GM19238 (cell line): Measurements from ENCODE around the gene FBXO38.

Experiments
- DNase-seq: peaks from one replicate; pipeline ENCODE4 v3.0.0; 2011; ENCODE audit warnings: low spot score; ENCODE audit not compliant: insufficient read length

Gene FBXO38

DNA sequence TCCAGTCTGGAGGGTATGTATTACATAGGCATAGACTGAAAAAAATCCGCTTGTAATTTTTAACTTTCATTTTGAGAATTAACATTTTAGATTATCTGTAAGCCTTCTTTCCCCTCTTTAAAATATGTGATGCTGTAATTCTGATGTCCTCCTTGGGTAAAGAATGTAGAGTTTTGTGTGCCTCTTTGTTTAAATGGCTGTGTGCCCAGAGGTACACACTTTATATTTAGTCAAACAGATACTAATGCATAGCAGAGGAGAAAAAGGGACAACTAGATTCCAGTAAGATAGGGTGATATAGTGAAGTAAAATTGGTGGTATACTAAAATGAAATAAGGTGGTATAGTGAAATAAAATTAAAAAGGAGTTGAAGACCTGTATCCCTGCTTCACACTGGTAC is 1.3 kb downstream of the FBXO38 start:
- no peak for DNase-seq

DNA sequence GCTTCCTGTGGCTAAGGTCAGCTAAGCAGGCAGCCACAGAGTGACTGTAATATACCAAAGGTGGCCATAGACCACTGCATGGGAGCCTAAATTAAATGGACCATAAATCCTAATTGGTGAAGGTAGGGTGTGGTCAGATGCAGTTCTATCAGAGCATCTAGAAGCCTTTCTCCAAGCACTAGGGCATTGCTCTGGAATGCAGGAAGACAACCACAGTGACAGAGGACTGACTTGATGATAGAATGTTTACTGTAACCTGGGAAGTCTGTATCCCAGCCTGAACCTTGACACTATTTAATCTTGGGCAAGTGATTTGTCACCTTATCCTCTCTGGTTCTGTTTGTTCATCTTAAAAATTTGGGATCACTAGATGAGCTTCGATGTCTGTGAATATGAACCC is 2.3 kb downstream of the FBXO38 start:
- DNase-seq: no peak

DNA sequence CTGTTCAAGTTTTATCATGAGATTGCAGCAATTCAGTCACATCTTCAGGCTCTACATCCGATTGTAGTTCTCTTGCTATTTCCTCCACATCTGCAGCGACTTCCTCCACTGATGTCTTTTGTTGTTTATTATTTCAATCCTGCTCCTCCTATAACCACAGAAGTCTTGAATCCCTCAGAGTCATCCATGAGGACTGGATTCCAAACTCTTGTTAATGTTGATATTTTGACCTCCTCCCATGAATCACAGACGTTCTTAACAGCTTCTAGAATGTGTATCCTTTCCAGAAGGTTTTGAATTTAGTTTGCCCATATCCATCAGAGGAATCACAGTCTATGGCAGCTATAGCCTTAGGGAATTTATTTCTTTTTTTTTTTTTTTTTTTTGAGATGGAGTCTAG is 3.6 kb downstream of the FBXO38 start:
- no peak for DNase-seq

DNA sequence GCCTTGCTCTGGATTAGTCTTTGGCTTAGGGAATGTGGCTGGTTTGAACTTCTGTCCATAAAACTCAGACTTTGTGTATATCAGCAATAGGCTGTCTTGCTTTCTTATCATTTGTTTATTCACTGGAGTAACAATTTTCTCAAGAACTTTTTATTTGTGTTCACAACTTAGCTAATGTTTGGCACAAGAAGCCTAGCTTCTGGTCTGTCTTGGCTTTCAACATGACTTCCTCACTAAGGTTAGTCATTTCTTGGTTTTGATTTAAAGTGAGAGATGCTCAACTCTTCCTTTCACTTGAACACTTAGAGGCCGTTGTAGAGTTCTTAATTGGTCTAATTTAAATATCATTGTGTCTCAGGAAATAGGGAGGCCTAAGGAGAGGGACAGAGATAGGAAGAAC is 4.9 kb downstream of the FBXO38 start:
- DNase-seq: no peak

DNA sequence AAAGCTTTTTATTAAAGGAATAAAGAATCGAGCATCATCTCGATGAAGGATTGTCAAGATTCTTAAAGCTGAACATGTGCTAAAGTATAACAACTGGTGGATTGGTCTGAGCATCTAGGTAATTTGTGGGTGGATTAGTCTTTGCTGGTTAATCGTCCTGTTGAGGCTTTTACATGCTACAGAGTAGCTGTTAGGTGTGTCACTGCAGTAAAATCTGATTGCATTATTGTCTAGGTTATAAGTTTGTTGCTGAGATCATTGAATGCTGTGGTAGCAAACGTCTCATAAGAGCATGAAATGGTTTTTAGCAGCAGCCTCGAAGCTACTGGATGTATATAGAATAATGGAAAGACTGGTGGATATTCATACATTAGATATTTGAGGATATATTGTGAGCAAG is 7.2 kb downstream of the FBXO38 start:
- DNase-seq: no peak

DNA sequence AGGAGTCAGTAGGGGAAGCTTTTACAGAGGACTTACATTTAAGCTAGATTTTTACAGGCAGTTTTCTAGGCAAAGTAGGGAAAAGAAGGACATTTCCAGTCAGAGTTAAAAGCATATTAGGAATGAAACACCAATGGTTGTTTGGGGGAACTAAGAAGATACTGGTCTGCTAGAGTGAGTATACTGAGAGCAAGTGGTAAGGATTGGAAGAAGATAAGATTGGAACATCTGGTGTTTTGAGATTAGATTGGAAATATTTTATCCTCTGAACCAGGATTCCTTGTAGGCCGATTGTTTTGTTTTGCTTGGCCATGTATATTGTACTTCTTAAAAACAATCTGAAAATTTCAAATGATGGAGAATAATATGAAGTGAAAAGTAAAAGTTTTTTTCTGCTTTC is 7.7 kb downstream of the FBXO38 start:
- DNase-seq: no peak

DNA sequence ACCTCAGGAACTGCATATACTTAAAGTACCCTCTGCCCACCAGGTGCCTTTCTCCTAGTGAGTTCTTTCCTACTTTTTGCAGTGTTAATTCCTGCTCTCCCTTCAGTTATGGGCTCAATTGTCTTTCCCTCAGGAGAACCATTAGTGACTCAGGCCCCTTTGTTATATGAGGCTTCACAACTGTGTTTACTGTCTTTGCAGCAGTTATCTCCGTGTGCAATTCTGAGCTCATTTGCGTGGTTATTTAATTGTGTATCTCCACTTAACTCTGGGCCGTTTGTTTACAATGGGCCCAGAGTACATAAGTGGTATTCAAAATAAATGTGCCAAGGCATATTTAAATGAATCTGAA is 9.6 kb downstream of the FBXO38 start:
- no peak for DNase-seq

DNA sequence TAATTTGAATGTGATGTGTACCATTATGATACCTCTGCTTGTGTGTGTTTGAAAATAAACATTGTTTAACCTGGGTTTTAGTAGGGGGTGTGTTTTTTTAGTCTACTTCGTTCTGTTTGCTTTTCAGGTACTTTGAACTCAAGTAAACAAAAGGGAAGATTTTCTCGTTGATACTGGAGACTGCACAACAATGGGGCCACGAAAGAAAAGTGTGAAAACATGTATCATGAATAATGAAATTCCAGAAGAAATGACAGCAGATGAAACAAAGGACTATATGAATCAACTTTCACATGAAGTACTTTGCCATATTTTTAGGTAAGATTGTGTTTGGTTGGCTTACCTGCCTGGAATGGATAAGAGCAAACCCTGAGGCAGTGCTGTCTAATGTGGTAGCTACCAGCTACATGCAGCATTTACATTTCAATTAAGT is 10.8 kb downstream of the FBXO38 start:
- no peak for DNase-seq

DNA sequence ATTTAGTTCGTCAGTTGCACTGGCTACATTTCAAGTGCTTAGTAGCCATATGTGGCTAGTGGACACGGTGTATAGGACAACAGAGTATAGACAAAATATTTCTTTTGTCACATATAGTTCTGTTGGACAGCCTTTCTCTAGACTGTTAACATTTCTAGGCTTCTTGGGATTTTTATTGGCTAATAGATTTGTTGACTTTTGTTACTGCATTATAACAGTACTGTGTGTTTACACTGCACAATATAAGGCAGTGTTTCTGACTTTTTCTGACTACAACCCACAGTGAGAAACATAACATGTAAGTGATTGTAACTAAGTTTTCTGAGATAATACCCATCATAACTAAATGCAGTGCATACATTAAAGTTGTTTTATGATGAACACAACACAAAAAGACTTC is 11.3 kb downstream of the FBXO38 start:
- DNase-seq: no peak

DNA sequence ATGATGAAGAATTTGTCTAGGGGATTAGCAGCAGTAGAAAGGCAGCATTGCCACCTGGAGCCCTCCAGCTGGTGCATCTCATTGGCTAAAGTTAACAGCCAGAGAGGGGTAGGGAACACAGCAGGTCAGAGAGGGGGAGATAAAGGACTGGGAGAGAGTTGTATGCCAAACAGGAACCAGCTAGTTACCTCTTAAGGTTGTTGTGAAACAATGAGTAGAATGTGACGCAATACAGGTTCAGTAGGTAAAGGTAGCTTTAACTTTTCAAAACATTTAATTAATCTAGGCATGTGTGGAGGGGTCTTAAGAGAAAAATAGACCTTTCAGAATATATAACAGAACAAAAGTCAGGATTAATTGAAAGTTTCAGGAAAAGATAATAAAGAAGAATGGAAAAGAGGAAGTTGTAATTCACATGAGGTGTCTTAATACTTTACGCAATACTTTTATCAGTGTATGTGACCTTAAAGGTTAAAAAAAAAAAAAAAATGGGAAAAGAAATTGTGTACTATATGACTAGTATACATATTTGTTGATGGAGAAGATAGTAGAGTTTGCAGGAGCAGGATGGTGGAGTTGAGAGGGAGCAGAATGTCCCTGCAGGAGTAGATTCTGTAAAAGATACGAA is 14.3 kb downstream of the FBXO38 start:
- no peak for DNase-seq

DNA sequence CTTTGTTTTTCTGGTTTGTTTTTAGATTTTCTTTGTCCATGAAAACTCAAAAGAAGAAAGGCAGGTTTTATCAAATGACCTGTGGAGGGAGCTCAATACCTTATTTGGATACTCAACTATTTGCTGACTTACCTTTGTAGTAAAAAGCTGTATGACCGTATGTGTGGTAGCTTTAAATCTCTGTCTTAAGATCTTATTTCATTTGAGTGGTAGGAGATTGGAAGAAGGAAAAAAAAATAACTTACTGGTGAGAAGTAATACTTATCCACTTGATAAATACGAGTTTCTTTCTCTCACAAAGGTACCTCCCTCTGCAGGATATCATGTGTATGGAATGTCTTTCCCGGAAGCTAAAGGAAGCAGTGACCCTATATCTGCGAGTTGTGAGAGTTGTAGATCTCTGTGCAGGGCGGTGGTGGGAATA is 15.0 kb downstream of the FBXO38 start:
- DNase-seq: no peak

DNA sequence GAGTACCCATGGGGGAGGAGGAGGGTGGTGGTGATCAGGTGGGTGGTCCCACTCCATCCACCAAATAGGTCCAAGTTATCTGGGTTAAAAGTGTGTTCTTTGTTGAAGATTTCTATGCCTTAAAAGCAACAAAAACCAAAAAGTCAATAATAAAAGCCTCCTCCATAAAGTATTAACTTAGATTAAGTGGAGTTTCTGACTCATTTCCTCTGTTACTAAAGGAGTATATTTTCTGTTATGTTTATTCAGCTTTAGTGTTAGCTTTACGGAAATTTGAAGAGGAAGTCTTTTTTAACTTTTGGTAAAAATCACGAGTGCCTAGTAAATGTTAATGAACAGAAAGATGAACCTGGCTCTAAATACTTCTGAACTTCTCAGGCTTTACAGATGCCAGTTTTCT is 17.8 kb downstream of the FBXO38 start:
- DNase-seq: no peak

DNA sequence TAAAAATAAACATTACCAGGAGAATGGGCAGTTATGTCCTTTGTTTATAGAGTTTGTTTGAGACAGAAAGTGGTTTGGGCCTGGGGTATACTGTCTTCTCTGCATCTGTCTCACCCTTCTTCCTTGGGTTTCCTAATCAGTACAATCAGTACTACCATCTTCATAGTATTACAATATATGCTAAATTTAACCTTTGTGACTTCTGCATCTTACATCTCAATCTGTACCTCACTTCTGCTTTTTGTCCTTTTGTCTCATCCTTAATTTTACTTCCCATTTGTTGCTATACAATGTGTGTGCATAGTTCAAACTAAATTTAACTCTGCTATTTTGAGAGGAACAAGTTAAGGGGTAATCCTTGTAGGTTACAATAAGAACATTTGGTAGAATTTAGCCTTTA is 19.6 kb downstream of the FBXO38 start:
- no peak for DNase-seq

DNA sequence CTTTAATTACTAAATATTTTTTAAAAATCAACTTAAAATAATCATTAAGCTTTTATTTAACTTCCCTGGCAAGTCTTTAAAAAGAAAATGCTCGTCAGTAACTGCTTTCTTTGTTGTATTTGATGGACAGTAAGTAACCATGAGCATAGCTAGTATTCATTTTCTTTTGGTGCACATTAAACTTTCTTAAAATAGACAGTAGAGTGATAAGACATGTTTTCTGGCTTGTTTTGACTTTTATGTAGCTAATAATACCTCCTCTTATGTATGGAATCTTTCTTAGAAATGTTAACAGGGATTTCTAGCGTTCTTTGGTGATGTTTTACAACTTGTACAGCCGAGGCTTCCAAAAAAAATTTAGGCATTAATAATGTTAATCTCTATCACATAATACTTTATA is 22.6 kb downstream of the FBXO38 start:
- DNase-seq: no peak

DNA sequence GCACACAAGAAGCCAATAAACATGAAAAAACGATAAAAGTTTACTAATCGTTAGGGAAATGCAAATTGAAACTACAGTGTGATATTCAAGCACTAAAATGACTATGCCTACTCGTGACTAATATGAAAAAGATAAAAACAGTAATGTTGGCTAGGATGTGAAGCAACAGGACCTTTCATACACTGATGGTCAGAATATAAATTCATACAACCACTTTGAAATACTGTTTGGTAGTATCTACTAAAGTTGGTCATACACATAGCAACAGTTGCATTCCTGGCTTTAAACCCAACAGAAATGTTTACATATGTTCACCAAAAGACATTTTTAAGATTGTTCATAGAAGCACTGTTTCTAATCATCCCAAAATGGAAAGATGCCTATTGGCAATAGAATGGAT is 24.3 kb downstream of the FBXO38 start:
- DNase-seq: no peak

DNA sequence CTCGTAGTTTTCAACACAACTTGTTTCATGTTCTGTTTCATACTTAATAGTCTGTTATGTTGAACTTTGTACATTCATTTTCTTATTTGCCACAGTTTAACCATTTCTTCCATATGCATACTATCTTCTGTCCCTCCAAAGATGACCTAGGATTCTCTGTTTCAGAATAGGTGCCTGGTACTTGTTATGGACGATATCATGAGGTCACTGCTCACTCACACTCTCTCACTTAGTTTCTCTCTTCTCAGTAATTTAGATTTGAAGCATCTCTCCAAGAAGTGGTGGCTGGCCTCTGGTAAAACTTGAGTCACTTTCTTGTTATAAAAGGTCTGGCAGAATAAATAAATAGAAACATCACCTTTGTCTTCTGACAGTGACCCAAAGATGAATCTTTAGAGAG is 28.4 kb downstream of the FBXO38 start:
- DNase-seq: no peak

DNA sequence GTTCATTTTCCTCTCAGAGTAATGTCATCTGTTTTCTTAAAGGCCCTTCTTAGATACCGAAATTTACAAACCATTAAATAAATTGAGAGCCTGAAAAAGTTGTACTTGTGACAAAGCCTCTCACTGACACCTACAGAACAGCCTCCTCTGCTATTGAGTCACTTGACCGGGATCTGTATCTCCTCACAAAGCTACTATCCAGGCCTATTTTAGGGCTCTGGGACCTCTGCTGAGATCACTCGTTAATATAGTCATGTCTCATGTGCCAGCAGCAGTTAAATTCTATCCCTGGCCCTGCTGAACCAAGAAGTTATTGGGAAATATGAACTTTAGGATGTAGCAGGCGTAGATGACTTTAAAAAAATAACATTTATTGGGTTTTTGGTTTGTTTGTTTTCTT is 31.1 kb downstream of the FBXO38 start:
- DNase-seq: no peak

DNA sequence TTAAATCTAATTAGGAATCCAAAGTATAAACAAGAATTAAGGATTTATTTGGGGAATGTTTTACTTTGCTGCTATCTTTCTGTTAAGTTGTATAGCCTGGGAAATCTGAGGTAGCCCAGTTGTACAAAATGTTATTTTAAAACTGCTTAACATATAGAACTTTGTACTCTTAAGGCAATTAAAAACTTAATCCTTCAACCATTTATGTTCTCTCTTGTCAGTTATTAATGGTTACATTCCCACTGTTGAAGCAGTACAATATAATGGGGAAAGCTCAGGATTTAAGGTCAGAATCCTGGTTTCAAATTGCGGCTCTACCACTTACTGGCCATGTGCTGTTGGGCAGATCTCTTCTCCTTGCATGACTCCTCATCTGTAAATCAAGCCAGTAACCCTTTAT is 32.7 kb downstream of the FBXO38 start:
- DNase-seq: no peak

DNA sequence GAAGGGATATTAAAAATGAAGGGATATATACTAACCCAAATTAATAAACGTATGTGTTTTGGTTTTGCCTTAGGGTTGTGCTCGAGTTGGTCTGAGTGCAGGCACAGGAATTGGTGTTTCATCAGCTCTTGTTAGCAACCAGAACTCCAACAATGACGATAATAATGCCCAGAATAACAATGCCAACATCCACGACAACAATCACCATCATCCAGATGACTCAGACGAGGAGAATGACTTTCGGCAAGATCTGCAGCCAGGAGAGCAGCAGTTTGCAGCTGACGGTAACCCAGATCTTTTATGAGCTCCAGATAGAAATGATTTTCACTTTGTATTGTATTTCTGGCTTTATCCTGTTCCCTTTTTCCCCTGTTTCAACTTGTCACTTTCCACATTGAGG is 33.2 kb downstream of the FBXO38 start:
- DNase-seq: no peak

DNA sequence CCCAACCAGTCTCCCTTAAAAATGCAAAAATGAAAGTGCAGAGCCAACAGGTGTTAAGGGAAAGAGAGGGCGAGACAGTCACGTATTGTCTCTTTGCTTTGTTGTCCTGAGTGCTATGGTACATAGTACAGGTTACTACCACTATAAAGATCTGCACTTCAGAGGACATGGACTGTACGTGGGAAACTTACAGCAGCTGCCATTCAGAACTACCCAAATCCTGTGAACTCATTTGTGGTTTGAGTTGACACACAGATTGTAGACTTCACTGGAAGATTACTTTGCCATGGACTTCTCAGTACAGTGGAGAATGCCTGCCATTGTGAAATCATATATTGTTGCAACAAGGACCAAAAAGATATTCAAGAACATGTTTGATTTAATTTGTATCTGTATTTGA is 34.8 kb downstream of the FBXO38 start:
- DNase-seq: no peak

DNA sequence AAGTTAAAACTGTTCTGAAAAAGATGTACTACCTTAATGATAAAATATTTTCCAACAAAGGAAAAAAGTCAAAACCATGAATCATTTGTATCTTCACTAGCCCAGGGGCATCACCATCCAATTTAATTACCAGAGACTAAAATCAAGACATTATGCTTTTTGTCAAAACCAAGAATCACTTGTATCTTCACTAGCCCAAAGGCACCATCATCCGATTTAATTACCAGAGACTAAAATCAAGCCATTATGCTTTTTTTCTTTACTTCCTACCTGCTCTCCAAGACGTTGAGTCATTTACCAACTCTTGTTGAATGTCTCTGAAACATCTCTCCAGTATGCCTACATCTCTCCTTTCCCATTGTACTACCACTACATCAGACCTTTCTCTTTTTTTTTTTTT is 37.9 kb downstream of the FBXO38 start:
- DNase-seq: no peak

DNA sequence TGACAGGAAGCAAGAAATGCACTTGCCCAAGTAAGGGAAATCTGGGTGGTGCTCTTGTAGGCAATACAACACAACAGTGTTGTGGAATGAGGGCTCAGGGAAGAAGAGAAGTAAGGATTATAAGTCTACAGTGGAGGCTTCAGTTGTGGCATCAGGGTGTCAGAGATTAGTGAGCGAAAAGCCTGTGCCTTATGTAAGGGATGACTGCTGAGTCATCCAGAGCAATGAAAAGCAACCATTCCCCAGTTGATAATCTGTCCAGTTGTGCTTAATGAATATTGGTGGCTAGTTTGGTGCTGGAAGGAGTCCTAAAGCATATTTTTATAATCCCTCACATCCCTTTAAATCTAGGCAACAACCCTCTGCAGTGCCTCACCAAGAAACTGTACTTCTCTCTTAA is 42.0 kb downstream of the FBXO38 start:
- no peak for DNase-seq

DNA sequence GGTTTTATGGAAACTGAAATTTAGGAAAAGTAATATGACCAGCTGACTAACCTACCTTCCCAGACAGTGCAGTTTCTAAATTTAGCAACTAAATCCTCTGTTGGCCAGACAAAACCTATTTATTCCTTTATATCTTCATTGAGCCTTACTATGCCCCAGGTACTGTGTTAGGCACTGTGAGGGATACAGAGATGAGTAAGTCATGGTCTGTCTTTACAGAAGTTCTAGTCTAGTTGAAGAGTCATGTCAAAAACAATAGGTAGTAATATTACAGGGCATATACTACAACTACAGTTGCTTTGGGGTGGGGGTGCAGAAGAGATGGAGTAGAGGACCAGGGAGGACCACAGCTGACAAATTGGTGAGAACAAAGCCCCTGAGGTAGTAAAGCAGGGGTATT is 42.8 kb downstream of the FBXO38 start:
- DNase-seq: no peak

DNA sequence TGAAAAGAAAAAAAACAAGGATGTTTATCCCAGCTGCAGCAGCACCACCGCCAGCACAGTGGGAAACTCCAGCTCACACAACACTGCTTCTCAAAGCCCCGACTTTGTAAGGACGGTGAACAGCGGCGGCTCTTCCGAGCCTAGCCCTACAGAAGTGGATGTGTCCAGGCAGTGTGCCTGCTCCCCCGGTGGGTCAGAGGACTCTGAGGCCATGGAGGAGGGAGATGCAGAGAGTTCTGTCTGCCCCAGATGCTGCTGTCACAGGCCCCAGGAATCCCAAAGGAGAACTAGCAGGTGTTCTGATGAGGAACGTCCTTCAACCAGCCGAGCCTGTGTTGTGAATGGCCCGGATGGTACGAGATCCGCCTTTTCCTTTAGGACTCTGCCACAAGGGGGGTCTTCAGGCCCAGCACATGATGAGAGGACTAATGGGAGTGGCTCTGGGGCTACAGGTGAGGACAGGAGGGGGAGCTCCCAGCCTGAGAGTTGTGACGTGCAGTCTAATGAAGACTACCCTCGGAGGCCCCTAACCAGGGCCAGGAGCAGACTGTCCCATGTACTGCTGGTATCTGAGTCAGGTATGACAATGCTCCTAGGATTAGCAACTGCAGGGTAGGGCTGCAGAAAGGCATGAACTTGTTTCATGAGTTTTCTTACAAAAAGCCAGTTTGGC is 43.7 kb downstream of the FBXO38 start:
- DNase-seq: no peak
